ENCODE measurements around the gene SPG11. TPM values are rescaled to one million over a fixed set of nuclear protein-coding genes. Genes with fewer than 3 reads are reported as not detected.
"Not testable (repeated sequence)": the region's sequence is repeated elsewhere in the genome, so short reads cannot be mapped to it uniquely, and the experiment has no call there.

The SPG11 gene
- total and polyA plus RNA-seq, 10 of the 15 experiments (the other 5 are each of a cell fraction or from before 2014, with no cell fraction given) = 22.1 to 85.1 (median 47.2) TPM

DNA sequence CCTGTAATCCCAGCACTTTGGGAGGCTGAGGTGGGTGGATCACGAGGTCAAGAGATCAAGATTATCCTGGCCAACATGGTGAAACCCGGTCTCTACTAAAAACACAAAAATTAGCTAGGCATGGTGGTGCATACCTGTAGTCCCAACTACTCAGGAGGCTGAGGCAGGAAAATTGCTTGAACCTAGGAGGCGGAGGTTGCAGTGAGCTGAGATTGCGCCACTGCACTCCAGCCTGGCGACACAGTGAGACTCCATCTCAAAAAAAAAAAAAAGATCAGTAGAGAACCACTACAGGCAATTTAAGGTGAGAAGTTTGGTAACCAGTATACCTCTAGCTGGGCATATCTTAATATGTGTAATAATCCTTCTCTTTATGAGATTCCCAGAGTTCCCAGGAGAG lies 118.7 kb downstream of the SPG11 start:
- 0 out of 2 replicates have a peak, but pooled peaks have one; percentile 11 for TF ChIP-seq ZBTB33 (IDR thresholded peaks at IDR 0.05)
- H3K27me3 ChIP-seq (replicated peaks in 1 of 2; ENCODE audit: control insufficient read depth in 2 of 2, insufficient read depth in 2 of 2, low read length in 1 of 2); H3K27ac ChIP-seq (ENCODE audit: control insufficient read depth, insufficient read depth); in situ Hi-C loops (cut with MboI); H3K4me1 ChIP-seq (ENCODE audit: control insufficient read depth, insufficient read depth, low read length); H3K36me3 ChIP-seq (ENCODE audit: control insufficient read depth in 2 of 2, insufficient read depth in 2 of 2, low read length in 1 of 2); H2AFZ ChIP-seq (ENCODE audit: control insufficient read depth, low read depth, low read length); ATAC-seq; intact Hi-C loops (cut with micrococcal nuclease; ENCODE audit: unreplicated experiment); BruUV-seq (replicated peaks); H4K20me1 ChIP-seq (ENCODE audit: control insufficient read depth, insufficient read depth); H3K9me3 ChIP-seq (replicated peaks; ENCODE audit: control insufficient read depth, insufficient read depth, low read length); FAIRE-seq; DNase-seq (ENCODE audit: low read depth, low spot score); H3K9ac ChIP-seq (ENCODE audit: control insufficient read depth, insufficient read depth, low read length): not testable (repeated sequence)
- SMC1A ChIA-PET (ENCODE audit: uncharacterized antibody, unreplicated experiment) = interaction anchor here (0.6 kb wide), 1 partner anchor 269 kb away, joined by 5 read pairs; no protein-coding TSS in a partner anchor
- 98% methylated on average over 4 of the region's 5 CpGs for WGBS (ENCODE audit: insufficient coverage, insufficient replicate concordance, low lambda C conversion rate, missing lambda C conversion rate)
- peak overlapping the region; percentile 39; the same call in 1 of the 2 replicates for H3K4me3 ChIP-seq
- RAD21 ChIA-PET (ENCODE audit: unreplicated experiment) = interaction anchor here (0.8 kb wide), 1 partner anchor 116 kb away, joined by 3 read pairs; no protein-coding TSS in a partner anchor
- H3K79me2 ChIP-seq (ENCODE audit: control insufficient read depth, insufficient read depth, low read length) = peaks cover 81% of the 10 kb centered on the region
- POLR2A ChIA-PET = interaction anchor here (0.6 to 2.5 kb wide), 3 partner anchors 7 to 34 kb away, joined by 3 to 24 read pairs (median 4); partner anchors contain the start of gene EIF3J
- CTCF ChIA-PET = interaction anchor here (0.9 to 2.8 kb wide), 5 partner anchors 11 to 193 kb away, joined by 3 to 26 read pairs (median 4); partner anchors contain the start of gene TRIM69
- H3K4me2 ChIP-seq (ENCODE audit: control insufficient read depth, insufficient read depth) = peak overlapping the region; percentile 4; the same call in 1 of the 2 replicates

DNA sequence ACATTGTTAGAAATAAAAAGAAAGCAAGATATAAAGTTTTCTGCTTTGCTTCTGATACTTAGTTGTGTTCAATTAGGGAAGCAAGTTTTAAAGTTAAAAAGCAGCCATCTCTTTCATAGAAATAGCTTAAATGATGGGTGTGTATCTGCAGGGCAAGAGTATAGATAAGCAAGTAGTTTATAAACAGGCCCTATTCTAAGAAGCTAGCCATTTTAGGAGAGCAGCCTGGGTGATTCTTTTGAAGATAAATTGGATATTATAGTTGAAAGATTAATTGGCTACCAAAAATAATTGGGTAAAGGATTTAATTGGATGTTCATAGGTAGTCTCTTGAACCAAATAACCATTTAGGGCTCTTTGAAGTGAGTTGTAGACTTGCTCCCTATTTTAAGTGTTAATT lies 120.9 kb downstream of the SPG11 start:
- ChIA-PET CTCF (interaction anchor here (0.7 to 1.7 kb wide), 5 partner anchors 9 to 196 kb away, joined by 3 to 6 read pairs (median 3); no protein-coding TSS in a partner anchor), POLR2A (interaction anchor here (1.3 to 1.7 kb wide), 2 partner anchors 120 to 186 kb away, joined by 4 to 12 read pairs; partner anchors contain the start of gene SPG11), RAD21 (ENCODE audit: unreplicated experiment) (interaction anchor here (0.9 kb wide), 2 partner anchors 195 to 233 kb away, joined by 3 read pairs; no protein-coding TSS in a partner anchor), SMC1A (ENCODE audit: uncharacterized antibody, unreplicated experiment) (interaction anchor here (0.8 to 1.6 kb wide), 5 partner anchors 10 to 118 kb away, joined by 3 to 4 read pairs (median 3); no protein-coding TSS in a partner anchor)
- Histone ChIP-seq H3K4me2 (ENCODE audit: control insufficient read depth, insufficient read depth) (peak overlapping the region; percentile 25; the same call in 1 of the 2 replicates), H3K79me2 (ENCODE audit: control insufficient read depth, insufficient read depth, low read length) (peaks cover 81% of the 10 kb centered on the region), H4K20me1 (ENCODE audit: control insufficient read depth, insufficient read depth) (no peaks in the 10 kb centered on the region), H3K27ac (ENCODE audit: control insufficient read depth, insufficient read depth) (no peak overlapping the region), H3K9me3 (replicated peaks; ENCODE audit: control insufficient read depth, insufficient read depth, low read length) (no peaks in the 10 kb centered on the region), H3K36me3 (ENCODE audit: control insufficient read depth in 2 of 2, insufficient read depth in 2 of 2, low read length in 1 of 2) (no peaks in the 10 kb centered on the region; a peak in 1 of 4 replicates), H3K4me1 (ENCODE audit: control insufficient read depth, insufficient read depth, low read length) (peaks cover 7% of the 10 kb centered on the region), H3K27me3 (replicated peaks in 1 of 2; ENCODE audit: control insufficient read depth in 2 of 2, insufficient read depth in 2 of 2, low read length in 1 of 2) (no peaks in the 10 kb centered on the region), H3K9ac (ENCODE audit: control insufficient read depth, insufficient read depth, low read length) (no peak overlapping the region), H3K4me3 (no peak overlapping the region), H2AFZ (ENCODE audit: control insufficient read depth, low read depth, low read length) (no peak overlapping the region)
- no TSS peak for BruUV-seq (replicated peaks)
- DNase-seq (ENCODE audit: low read depth, low spot score) = no peak
- ATAC-seq = no peak
- intact Hi-C loops (cut with micrococcal nuclease; ENCODE audit: unreplicated experiment) (no loop called here), in situ Hi-C loops (cut with MboI) (no loop called here)
- no peak for TF ChIP-seq HDAC6 (IDR thresholded peaks at IDR 0.05; ENCODE audit: unreplicated experiment)
- no peak for TF ChIP-seq MTA2 (IDR thresholded peaks at IDR 0.05; ENCODE audit: low read depth)
- no peak for TF ChIP-seq TAF1 (IDR thresholded peaks at IDR 0.05; ENCODE audit: borderline replicate concordance, low read depth, low read length)
- no peak for TF ChIP-seq NFXL1 (IDR thresholded peaks at IDR 0.05; ENCODE audit: borderline replicate concordance)
- TF ChIP-seq, protein P1, sequence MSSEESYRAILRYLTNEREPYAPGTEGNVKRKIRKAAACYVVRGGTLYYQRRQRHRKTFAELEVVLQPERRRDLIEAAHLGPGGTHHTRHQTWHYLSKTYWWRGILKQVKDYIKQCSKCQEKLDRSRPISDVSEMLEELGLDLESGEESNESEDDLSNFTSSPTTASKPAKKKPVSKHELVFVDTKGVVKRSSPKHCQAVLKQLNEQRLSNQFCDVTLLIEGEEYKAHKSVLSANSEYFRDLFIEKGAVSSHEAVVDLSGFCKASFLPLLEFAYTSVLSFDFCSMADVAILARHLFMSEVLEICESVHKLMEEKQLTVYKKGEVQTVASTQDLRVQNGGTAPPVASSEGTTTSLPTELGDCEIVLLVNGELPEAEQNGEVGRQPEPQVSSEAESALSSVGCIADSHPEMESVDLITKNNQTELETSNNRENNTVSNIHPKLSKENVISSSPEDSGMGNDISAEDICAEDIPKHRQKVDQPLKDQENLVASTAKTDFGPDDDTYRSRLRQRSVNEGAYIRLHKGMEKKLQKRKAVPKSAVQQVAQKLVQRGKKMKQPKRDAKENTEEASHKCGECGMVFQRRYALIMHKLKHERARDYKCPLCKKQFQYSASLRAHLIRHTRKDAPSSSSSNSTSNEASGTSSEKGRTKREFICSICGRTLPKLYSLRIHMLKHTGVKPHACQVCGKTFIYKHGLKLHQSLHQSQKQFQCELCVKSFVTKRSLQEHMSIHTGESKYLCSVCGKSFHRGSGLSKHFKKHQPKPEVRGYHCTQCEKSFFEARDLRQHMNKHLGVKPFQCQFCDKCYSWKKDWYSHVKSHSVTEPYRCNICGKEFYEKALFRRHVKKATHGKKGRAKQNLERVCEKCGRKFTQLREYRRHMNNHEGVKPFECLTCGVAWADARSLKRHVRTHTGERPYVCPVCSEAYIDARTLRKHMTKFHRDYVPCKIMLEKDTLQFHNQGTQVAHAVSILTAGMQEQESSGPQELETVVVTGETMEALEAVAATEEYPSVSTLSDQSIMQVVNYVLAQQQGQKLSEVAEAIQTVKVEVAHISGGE (CRISPR knock-in tag; IDR thresholded peaks at IDR 0.05) = 0 out of 2 replicates have a peak, but pooled peaks have one; percentile 23
- TF ChIP-seq, protein P2, sequence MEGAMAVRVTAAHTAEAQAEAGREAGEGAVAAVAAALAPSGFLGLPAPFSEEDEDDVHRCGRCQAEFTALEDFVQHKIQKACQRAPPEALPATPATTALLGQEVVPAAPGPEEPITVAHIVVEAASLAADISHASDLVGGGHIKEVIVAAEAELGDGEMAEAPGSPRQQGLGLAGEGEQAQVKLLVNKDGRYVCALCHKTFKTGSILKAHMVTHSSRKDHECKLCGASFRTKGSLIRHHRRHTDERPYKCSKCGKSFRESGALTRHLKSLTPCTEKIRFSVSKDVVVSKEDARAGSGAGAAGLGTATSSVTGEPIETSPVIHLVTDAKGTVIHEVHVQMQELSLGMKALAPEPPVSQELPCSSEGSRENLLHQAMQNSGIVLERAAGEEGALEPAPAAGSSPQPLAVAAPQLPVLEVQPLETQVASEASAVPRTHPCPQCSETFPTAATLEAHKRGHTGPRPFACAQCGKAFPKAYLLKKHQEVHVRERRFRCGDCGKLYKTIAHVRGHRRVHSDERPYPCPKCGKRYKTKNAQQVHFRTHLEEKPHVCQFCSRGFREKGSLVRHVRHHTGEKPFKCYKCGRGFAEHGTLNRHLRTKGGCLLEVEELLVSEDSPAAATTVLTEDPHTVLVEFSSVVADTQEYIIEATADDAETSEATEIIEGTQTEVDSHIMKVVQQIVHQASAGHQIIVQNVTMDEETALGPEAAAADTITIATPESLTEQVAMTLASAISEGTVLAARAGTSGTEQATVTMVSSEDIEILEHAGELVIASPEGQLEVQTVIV (IDR thresholded peaks at IDR 0.05; ENCODE audit: borderline replicate concordance, partially characterized antibody) = no peak
- FAIRE-seq = no peak
